Measurements from ENCODE around the gene TMEM248. TPM values are rescaled to one million over a fixed set of nuclear protein-coding genes. Genes with fewer than 3 reads are reported as not detected.
"Not testable (repeated sequence)": the region's sequence is repeated elsewhere in the genome, so short reads cannot be mapped to it uniquely, and the experiment has no call there.

TMEM248 gene
- 100 to 1,000 TPM in 2 of 3 donors, 10 to 100 TPM in 1; 97.3 to 105 (median 103) TPM for total RNA-seq
- total RNA-seq (2013), result 93.5 TPM

GRCh38 chr7:66920769-66921395 is at the start of gene TMEM248:
Gene TMEM248 (plus strand): TSS chr7:66921225. CDS start chr7:66941866, 20,641 bp downstream.
- TF ChIP-seq CTCF (IDR thresholded peaks at IDR 0.05), result no peak
- DNase-seq (peak; percentile 90 to 95), ATAC-seq (peak; percentile 90 to 94 (median 93))
- Mint-ChIP-seq H3K4me1 (peaks cover 23 to 24% of the 10 kb centered on the region in 2 donors), H3K9me3 (no peaks in the 10 kb centered on the region), H3K36me3 (no peaks in the 10 kb centered on the region), H3K27ac (peak within 1 kb of the TSS; percentile 97), H3K27me3 (ENCODE audit: low read depth in 2 of 2) (no peaks in the 10 kb centered on the region), H3K4me3 (peak within 1 kb of the TSS; percentile 96)
- Histone ChIP-seq H3K9me3 (ENCODE audit: control insufficient read depth, insufficient read depth, low read length) (no peaks in the 10 kb centered on the region), H3K4me1 (ENCODE audit: control insufficient read depth, insufficient read depth, low read length) (peaks cover 27% of the 10 kb centered on the region), H3K27me3 (ENCODE audit: control insufficient read depth, insufficient read depth, low read length) (no peaks in the 10 kb centered on the region), H3K27ac (ENCODE audit: low read length) (peak within 1 kb of the TSS; percentile 86), H3K4me3 (ENCODE audit: low read length) (peak within 1 kb of the TSS; percentile 65), H3K36me3 (ENCODE audit: control insufficient read depth, insufficient read depth, low read length) (peaks cover 2% of the 10 kb centered on the region)
- 2% methylated on average over 67 of the region's 67 CpGs for WGBS (ENCODE audit: insufficient coverage)
- intact Hi-C loops (cut with micrococcal nuclease), result loop anchor here (2.0 kb wide), 3 partner anchors 76 to 292 kb away; partner anchors contain the start of genes KCTD7 and TYW1

GRCh38 chr7:66873476-66873875 is 47.5 kb upstream of the TMEM248 start:
- Mint-ChIP-seq H3K36me3 (no peaks in the 10 kb centered on the region), H3K4me3 (no peak overlapping the region), H3K9me3 (no peaks in the 10 kb centered on the region), H3K27me3 (ENCODE audit: low read depth in 2 of 2) (no peaks in the 10 kb centered on the region), H3K27ac (no peak overlapping the region), H3K4me1 (no peaks in the 10 kb centered on the region)
- H3K9me3 ChIP-seq (ENCODE audit: control insufficient read depth, insufficient read depth, low read length), result no peaks in the 10 kb centered on the region
- ATAC-seq (no peak), DNase-seq (no peak)
- H3K36me3 ChIP-seq (ENCODE audit: control insufficient read depth, insufficient read depth, low read length), result peaks cover 2% of the 10 kb centered on the region
- no peak overlapping the region for H3K27ac ChIP-seq (ENCODE audit: low read length)
- TF ChIP-seq CTCF (IDR thresholded peaks at IDR 0.05), result no peak
- no peaks in the 10 kb centered on the region for H3K27me3 ChIP-seq (ENCODE audit: control insufficient read depth, insufficient read depth, low read length)
- H3K4me1 ChIP-seq (ENCODE audit: control insufficient read depth, insufficient read depth, low read length), result no peaks in the 10 kb centered on the region
- H3K4me3 ChIP-seq (ENCODE audit: low read length), result no peak overlapping the region
- WGBS (ENCODE audit: insufficient coverage), result 100% methylated on average over 2 of the region's 3 CpGs
- intact Hi-C loops (cut with micrococcal nuclease), result no loop called here

- DNase-seq (no peak), ATAC-seq (no peak)
- no peaks in the 10 kb centered on the region for H3K36me3 Mint-ChIP-seq
- Histone ChIP-seq H3K27me3 (ENCODE audit: control insufficient read depth, insufficient read depth, low read length) (no peaks in the 10 kb centered on the region), H3K4me1 (ENCODE audit: control insufficient read depth, insufficient read depth, low read length) (no peaks in the 10 kb centered on the region), H3K36me3 (ENCODE audit: control insufficient read depth, insufficient read depth, low read length) (no peaks in the 10 kb centered on the region), H3K4me3 (ENCODE audit: low read length) (no peak overlapping the region), H3K27ac (ENCODE audit: low read length) (no peak overlapping the region), H3K9me3 (ENCODE audit: control insufficient read depth, insufficient read depth, low read length) (no peaks in the 10 kb centered on the region)
- no peak overlapping the region for H3K4me3 Mint-ChIP-seq
- H3K4me1 Mint-ChIP-seq, result no peaks in the 10 kb centered on the region
- no peak overlapping the region for H3K27ac Mint-ChIP-seq
- intact Hi-C loops (cut with micrococcal nuclease), result no loop called here
- no peaks in the 10 kb centered on the region for H3K9me3 Mint-ChIP-seq
- TF ChIP-seq CTCF (IDR thresholded peaks at IDR 0.05), result no peak
- 70% methylated on average over 1 of the region's 1 CpG for WGBS (ENCODE audit: insufficient coverage)
- H3K27me3 Mint-ChIP-seq (ENCODE audit: low read depth in 2 of 2), result no peaks in the 10 kb centered on the region
Measured at GRCh38 chr7:66877577-66878300, 43.3 kb upstream of the TMEM248 start.

- H3K9me3 ChIP-seq (ENCODE audit: control insufficient read depth, insufficient read depth, low read length); H3K36me3 ChIP-seq (ENCODE audit: control insufficient read depth, insufficient read depth, low read length); H3K4me3 ChIP-seq (ENCODE audit: low read length); H3K4me3 Mint-ChIP-seq; DNase-seq; H3K27me3 ChIP-seq (ENCODE audit: control insufficient read depth, insufficient read depth, low read length); intact Hi-C loops (cut with micrococcal nuclease); ATAC-seq; H3K36me3 Mint-ChIP-seq; H3K27ac ChIP-seq (ENCODE audit: low read length); H3K27me3 Mint-ChIP-seq (ENCODE audit: low read depth in 2 of 2); H3K27ac Mint-ChIP-seq; H3K4me1 Mint-ChIP-seq; H3K9me3 Mint-ChIP-seq; H3K4me1 ChIP-seq (ENCODE audit: control insufficient read depth, insufficient read depth, low read length): not testable (repeated sequence)
- WGBS (ENCODE audit: insufficient coverage), result 86% methylated on average over 7 of the region's 7 CpGs
Measured at GRCh38 chr7:66878301-66878685, 42.7 kb upstream of the TMEM248 start.
